Measurements from ENCODE around the gene CCDC74B.
"Not testable (repeated sequence)": the region's sequence is repeated elsewhere in the genome, so short reads cannot be mapped to it uniquely, and the experiment has no call there.

CCDC74B gene

GRCh38 chr2:130145006-130145414, at the start of gene CCDC74B:
CCDC74B (minus strand) TSS chr2:130145112; CDS start chr2:130144996, 116 bp downstream.
- peak within 1 kb of the TSS; percentile 47 for H3K27ac Mint-ChIP-seq
- H3K9me3 Mint-ChIP-seq, H3K27me3 Mint-ChIP-seq, H3K4me1 Mint-ChIP-seq, H3K36me3 Mint-ChIP-seq: not testable (repeated sequence)
- DNase-seq (ENCODE audit: low spot score in 2 of 2) (peak; percentile 37 to 43), ATAC-seq (ENCODE audit: low read depth) (peak; percentile 92)
- H3K4me3 Mint-ChIP-seq, result peak within 1 kb of the TSS; percentile 81

- not testable (repeated sequence) for H3K9me3 Mint-ChIP-seq; H3K4me1 Mint-ChIP-seq; H3K27me3 Mint-ChIP-seq; DNase-seq (ENCODE audit: low spot score in 2 of 2); ATAC-seq (ENCODE audit: low read depth); H3K36me3 Mint-ChIP-seq; H3K4me3 Mint-ChIP-seq; H3K27ac Mint-ChIP-seq
Observed at GRCh38 chr2:130193824-130194223, 48.9 kb upstream of the CCDC74B start.

GRCh38 chr2:130192451-130192850, 47.5 kb upstream of the CCDC74B start:
- H3K36me3 Mint-ChIP-seq; H3K4me1 Mint-ChIP-seq; H3K9me3 Mint-ChIP-seq; H3K27ac Mint-ChIP-seq; DNase-seq (ENCODE audit: low spot score in 2 of 2); ATAC-seq (ENCODE audit: low read depth); H3K4me3 Mint-ChIP-seq; H3K27me3 Mint-ChIP-seq: not testable (repeated sequence)

GRCh38 chr2:130191319-130191718, 46.4 kb upstream of the CCDC74B start:
- not testable (repeated sequence) for H3K36me3 Mint-ChIP-seq

GRCh38 chr2:130190237-130190636, 45.3 kb upstream of the CCDC74B start:
- H3K9me3 Mint-ChIP-seq, result no peaks in the 10 kb centered on the region
- peaks cover 6% of the 10 kb centered on the region for H3K36me3 Mint-ChIP-seq
- H3K27ac Mint-ChIP-seq, result no peak overlapping the region
- ATAC-seq (ENCODE audit: low read depth), result no peak
- H3K4me3 Mint-ChIP-seq, result no peak overlapping the region
- no peak for DNase-seq (ENCODE audit: low spot score in 2 of 2)
- H3K4me1 Mint-ChIP-seq, result no peaks in the 10 kb centered on the region
- H3K27me3 Mint-ChIP-seq, result no peaks in the 10 kb centered on the region

More at GRCh38 chr2:130191319-130191718, 46.4 kb upstream of the CCDC74B start:
- not testable (repeated sequence) for H3K4me1 Mint-ChIP-seq; H3K27me3 Mint-ChIP-seq; H3K9me3 Mint-ChIP-seq; DNase-seq (ENCODE audit: low spot score in 2 of 2); H3K27ac Mint-ChIP-seq; ATAC-seq (ENCODE audit: low read depth); H3K4me3 Mint-ChIP-seq

GRCh38 chr2:130188958-130189357, 44.0 kb upstream of the CCDC74B start:
- not testable (repeated sequence) for H3K27me3 Mint-ChIP-seq; ATAC-seq (ENCODE audit: low read depth); H3K9me3 Mint-ChIP-seq; H3K36me3 Mint-ChIP-seq; DNase-seq (ENCODE audit: low spot score in 2 of 2); H3K27ac Mint-ChIP-seq; H3K4me3 Mint-ChIP-seq; H3K4me1 Mint-ChIP-seq

- not testable (repeated sequence) for DNase-seq (ENCODE audit: low spot score in 2 of 2); H3K27ac Mint-ChIP-seq; H3K36me3 Mint-ChIP-seq; H3K4me1 Mint-ChIP-seq; H3K27me3 Mint-ChIP-seq; H3K9me3 Mint-ChIP-seq; H3K4me3 Mint-ChIP-seq; ATAC-seq (ENCODE audit: low read depth)
Observed at GRCh38 chr2:130187859-130188792, 43.2 kb upstream of the CCDC74B start.

GRCh38 chr2:130187268-130187667, 42.4 kb upstream of the CCDC74B start:
- Mint-ChIP-seq H3K27me3 (no peaks in the 10 kb centered on the region), H3K4me3 (no peak overlapping the region), H3K27ac (no peak overlapping the region), H3K36me3 (peaks cover 6% of the 10 kb centered on the region), H3K9me3 (no peaks in the 10 kb centered on the region), H3K4me1 (peaks cover 4% of the 10 kb centered on the region)
- no peak for DNase-seq (ENCODE audit: low spot score in 2 of 2)
- ATAC-seq (ENCODE audit: low read depth), result no peak

- H3K4me3 Mint-ChIP-seq, result no peak overlapping the region
- DNase-seq (ENCODE audit: low spot score in 2 of 2) (no peak), ATAC-seq (ENCODE audit: low read depth) (no peak)
- no peaks in the 10 kb centered on the region for H3K9me3 Mint-ChIP-seq
- peaks cover 4% of the 10 kb centered on the region for H3K4me1 Mint-ChIP-seq
- peaks cover 5% of the 10 kb centered on the region for H3K36me3 Mint-ChIP-seq
- H3K27ac Mint-ChIP-seq, result no peak overlapping the region
- H3K27me3 Mint-ChIP-seq, result no peaks in the 10 kb centered on the region
Observed at GRCh38 chr2:130186391-130186790, 41.5 kb upstream of the CCDC74B start.

- H3K27me3 Mint-ChIP-seq, result no peaks in the 10 kb centered on the region
- DNase-seq (ENCODE audit: low spot score in 2 of 2) (no peak), ATAC-seq (ENCODE audit: low read depth) (no peak)
- H3K4me3 Mint-ChIP-seq, result no peak overlapping the region
- H3K9me3 Mint-ChIP-seq, result no peaks in the 10 kb centered on the region
- H3K4me1 Mint-ChIP-seq, result peaks cover 4% of the 10 kb centered on the region
- H3K27ac Mint-ChIP-seq, result no peak overlapping the region
- no peaks in the 10 kb centered on the region for H3K36me3 Mint-ChIP-seq
Observed at GRCh38 chr2:130185896-130186295, 41.0 kb upstream of the CCDC74B start.

GRCh38 chr2:130185436-130185835, 40.5 kb upstream of the CCDC74B start:
- no peak for ATAC-seq (ENCODE audit: low read depth)
- Mint-ChIP-seq H3K4me1 (peaks cover 4% of the 10 kb centered on the region), H3K9me3 (no peaks in the 10 kb centered on the region), H3K36me3 (no peaks in the 10 kb centered on the region), H3K4me3 (no peak overlapping the region), H3K27ac (peak overlapping the region; percentile 38), H3K27me3 (no peaks in the 10 kb centered on the region)
- no peak for DNase-seq (ENCODE audit: low spot score in 2 of 2)

- Mint-ChIP-seq H3K9me3 (no peaks in the 10 kb centered on the region), H3K4me3 (peak overlapping the region; percentile 81), H3K27me3 (no peaks in the 10 kb centered on the region), H3K36me3 (no peaks in the 10 kb centered on the region), H3K27ac (peak overlapping the region; percentile 40), H3K4me1 (peaks cover 4% of the 10 kb centered on the region)
- ATAC-seq (ENCODE audit: low read depth) (no peak), DNase-seq (ENCODE audit: low spot score in 2 of 2) (no peak)
Observed at GRCh38 chr2:130183512-130184373, 38.8 kb upstream of the CCDC74B start.

- H3K27ac Mint-ChIP-seq; DNase-seq (ENCODE audit: low spot score in 2 of 2); H3K4me1 Mint-ChIP-seq; H3K9me3 Mint-ChIP-seq; ATAC-seq (ENCODE audit: low read depth); H3K27me3 Mint-ChIP-seq; H3K36me3 Mint-ChIP-seq: not testable (repeated sequence)
- H3K4me3 Mint-ChIP-seq, result peak overlapping the region; percentile 81
Observed at GRCh38 chr2:130182826-130183511, 38.1 kb upstream of the CCDC74B start.

Data from memory B cell (primary cell).